HUDEP-2 (cell line): ENCODE measurements around the gene NPLOC4.
A peak's percentile ranks its signal among the peaks of the same experiment; 100 is the strongest.

Experiments used
- DNase-seq, 76 experiments: peaks; one replicate each; lab custom pipeline; 2025; ENCODE audit not compliant: unreplicated experiment in 76 of 76; lab: John Stamatoyannopoulos, UW

NPLOC4 gene

DNA sequence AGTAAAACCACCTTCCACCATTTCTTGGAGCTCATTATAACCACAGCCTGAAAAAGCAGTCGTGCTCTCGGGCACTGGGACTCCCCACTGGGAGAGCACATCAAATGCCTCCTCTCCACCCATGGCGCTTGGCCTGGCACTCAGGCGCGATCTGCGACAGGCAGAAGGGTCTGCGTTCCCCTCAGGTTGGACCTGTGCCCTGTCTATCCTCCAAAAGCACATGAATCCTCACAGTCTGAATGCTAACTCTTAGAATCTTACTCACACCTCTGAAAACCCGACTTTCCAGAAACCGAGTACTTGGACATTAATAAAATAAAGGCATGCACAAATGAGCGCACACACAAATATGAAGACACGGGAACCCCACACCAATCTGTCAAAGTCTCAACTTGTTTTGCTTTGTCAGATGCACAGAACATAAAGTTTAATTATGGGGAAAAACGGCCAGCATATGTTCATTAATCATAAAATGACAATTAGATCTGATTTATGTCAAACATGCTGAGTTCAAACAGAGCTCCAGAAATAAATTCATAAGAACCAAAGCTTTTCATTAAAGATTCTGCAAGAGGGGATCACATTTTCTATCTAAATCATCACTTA is 64.2 kb downstream of the NPLOC4 start:
- DNase-seq: no peak

DNA sequence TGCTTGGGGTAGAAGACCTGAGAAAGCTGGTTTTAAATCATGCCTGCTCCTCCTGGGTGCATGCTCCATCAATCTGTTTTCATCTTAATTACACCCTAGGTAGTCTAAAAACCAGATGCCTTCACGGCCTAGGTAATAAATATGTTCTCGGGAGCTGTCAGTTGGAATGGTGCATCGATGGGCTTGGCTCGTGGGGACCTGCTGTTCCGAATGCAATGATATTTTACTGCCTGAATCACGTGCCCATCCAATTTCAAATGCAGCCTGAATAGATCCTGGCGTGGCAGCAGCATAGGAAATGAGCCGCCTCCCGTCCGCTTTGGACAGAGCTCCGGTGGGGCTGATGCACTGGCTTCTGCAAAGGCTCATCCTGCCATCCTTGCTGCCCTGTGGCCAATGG is 65.9 kb downstream of the NPLOC4 start:
- DNase-seq: no peak

DNA sequence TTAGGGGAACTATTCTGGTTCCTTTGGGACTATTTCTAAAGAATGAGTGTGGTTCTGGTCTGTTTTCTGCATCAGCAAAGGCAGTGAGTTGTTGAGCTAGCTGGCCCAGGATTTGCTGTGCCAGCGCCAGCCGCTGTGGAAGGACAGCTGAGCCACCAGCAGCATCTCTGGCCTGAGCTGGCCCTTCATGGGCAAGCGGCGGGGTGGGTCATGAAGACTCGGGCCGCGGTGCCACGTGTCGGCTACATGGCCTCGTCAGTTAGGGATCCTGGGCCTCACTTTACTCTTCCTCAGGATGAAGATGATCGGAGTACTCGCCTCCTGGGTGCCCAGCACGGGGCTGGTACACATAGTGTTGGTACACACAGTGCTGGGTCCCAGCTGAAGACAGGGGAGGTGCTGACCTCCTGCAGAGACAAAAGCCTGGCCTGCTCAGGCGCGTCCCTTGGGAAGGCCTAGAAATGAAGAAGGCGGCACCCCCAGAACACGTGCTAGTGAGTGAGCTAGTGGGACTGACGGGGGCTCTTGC is 66.9 kb downstream of the NPLOC4 start:
- no peak for DNase-seq

DNA sequence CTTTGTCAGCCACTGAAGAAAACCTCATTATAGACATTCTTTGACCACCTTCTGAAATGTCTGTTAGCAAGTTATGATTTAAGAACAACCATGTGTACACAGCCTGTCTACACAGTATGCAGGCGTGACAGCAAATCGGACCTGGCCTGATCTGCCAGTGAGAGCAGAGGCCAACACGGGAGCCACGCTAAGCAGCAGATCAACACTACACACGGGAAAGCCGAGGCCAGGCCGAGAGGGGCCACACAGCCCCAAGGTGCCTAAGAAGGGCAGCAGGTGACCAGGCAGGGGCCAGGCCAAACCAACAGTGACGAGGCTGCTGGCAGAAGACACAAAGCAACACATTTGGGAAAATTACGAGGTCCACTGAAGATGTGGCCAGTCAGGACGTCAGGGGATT is 68.5 kb downstream of the NPLOC4 start:
- DNase-seq: no peak

DNA sequence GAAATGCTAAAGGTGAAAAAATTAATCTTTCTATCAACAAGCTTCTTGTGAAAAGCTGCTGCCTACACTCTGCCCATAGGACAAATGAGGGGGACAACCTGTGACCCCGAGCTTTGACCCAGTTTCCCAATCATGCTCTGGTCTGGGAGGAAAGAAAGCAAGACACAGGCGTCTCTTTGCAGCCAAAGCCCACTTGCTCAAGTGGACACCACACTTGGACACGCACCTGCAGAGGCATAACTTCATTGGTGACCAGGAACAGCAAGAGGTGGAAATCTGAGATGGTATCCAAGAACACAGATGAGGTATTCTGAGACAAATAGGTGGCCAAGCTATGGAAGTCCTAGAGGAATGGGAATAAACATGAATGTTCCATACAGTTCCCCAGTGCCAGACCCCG is 69.7 kb downstream of the NPLOC4 start:
- no peak for DNase-seq

DNA sequence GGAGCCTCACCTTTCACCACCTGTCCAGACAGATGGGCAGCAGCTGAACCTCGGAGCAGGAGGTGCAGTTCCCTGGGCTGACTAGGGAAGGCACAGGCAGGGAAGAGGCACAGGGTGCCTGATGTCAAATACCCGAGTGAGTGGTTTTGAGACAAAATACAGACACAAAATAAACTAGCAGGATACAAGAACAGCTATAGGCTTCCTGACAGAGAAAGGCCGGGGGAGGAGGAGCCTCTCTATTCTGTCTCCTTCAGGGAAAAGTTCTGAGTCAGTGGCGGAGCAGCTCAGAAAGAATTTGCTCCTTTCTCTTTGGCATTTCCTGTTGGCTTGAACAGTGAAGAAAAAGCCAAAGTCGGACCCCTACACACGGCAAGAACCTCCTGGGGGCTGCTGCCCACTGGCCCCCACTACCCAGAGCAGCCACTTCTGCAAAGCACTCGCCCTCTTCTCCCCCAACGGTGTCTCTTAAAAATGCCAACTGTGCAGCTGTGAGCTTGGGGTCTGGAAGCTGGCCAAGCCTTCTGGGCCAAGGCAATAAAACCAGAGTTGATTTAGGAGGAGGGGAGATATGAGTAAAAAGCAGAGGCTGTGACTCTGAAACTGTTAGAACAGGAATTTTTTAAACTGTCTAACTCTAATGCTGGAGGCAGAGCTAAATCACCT is 70.3 kb downstream of the NPLOC4 start:
- peak in 15 of 76 experiments; percentile 5 to 27 (median 13) for DNase-seq

DNA sequence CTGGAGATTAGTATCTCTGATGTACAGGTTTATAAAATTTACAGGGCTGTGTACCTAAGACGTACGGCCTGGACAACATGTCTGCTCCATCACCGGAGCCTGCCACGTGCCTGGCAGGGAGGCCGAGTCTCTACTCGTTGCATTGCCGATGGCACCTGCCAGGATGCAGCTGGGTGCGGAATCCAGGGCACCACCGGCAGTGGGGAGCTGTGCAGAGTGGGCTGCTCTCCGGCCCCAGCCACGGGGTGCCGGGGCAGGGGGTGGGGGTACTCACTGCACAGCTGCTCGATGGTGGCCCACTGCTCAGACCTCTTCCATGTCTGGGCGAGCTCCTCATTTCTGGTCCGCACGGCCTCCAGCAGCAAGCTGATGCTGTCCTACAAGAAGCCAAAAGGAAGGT is 71.7 kb downstream of the NPLOC4 start:
- no peak for DNase-seq

DNA sequence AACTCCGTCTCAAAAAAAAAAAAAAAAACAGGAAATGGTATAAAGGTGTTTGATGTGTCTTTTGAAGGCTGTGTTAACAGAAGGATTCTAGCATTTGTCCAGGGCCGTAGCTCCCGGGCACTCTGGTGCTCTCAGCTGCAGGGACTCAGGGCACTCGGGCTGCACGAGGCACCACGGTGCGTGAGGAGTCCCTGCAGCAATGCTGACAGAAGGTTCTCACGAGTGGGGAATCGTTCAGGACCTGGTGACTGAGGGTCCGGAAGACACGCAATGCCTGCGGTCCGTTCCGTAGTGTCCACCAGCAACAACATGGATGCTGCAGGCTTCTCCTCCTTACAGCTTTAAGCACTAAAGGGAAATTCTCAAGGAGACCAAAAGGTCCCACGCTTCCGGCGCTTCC is 72.1 kb downstream of the NPLOC4 start:
- DNase-seq: no peak

DNA sequence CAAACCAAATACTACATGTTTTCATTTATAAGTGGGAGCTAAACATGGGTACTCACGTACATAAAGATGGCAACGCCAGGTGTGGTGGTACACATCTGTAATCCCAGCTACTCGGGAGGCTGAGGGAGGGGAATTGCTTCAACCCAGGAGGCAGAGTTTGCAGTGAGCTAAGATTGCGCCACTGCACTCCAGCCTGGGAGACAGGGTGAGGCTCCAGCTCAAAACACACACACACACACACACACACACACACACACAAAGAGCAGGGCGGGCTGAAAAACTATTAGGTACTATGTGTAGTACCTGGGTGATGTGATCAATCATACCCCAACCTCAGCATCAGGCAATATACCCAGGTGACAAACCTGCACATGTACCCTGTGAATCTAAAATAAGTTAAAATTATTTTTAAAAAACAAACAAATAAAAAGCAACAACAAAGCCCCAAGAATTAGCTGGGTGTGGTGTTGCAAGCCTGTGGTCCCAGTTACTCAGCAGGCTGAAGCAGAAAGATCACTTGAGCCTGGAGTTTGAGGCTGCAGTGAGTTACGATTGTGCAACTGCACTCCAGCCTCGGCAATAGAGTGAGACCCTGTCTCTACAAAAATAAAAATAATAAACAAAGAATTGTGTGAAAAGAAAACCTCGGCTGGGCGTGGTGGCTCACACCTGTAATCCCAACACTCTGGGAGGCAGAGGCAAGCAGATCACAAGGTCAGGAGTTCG is 72.9 kb downstream of the NPLOC4 start:
- DNase-seq: no peak

DNA sequence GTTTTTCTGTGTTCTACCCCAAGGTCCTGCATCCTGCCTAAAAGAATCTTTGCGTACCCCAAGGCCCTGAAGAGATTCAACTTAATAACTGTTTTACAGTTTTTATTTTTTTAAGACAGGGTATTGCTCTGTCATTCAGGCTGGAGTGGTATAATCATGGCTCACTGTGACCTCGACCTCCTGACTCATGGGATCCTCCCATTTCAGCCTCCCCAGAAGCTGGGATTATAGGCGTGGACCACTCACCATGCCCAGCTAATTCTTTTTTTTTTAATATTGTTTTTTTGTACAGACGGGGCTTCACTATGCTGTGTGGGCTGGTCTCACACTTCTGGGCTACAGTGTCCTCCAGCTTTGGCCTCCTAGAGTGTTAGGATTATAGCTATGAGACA is 75.4 kb downstream of the NPLOC4 start:
- DNase-seq: no peak

DNA sequence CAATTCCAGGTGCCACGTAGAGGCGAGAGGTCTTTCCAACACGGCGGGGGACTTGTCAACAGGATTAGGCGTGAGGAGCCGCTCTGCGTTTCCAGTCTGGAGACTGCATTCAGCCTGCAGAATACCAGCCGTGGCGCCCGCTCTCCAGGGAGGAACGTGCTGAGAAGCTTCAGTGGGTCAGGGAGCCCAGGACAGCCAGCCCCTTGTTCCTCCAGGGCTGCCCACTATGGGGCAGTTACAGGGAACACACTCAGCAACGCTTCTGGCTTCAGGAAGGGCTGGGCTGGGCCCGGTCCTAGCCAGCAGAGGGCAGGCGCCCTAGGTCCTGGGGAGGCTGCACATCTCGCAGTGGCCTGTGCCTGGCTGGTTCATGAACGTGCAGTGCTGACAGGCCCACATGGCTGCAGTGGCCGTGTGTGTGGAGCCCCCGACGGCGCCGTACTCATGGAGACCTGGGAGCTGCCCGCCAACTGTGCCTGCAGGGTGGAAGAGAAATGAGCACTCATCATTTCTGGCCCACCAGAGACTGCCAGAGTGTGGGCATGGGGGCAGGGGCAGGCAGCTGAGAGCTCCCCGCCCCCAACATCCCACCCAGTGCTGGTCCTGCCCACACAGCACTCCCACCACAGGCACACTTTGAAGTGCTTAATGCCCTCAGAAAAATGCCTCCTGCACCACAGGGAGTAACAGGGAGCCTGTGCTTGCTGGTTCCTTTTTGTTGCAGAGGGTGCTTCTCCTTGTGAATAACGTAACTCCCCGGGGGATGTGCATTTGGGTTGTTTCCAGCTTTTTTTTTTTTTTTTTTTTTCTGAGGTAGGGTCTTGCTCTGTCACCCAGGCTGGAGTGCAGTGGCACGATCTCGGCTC is 77.7 kb downstream of the NPLOC4 start:
- no peak for DNase-seq

DNA sequence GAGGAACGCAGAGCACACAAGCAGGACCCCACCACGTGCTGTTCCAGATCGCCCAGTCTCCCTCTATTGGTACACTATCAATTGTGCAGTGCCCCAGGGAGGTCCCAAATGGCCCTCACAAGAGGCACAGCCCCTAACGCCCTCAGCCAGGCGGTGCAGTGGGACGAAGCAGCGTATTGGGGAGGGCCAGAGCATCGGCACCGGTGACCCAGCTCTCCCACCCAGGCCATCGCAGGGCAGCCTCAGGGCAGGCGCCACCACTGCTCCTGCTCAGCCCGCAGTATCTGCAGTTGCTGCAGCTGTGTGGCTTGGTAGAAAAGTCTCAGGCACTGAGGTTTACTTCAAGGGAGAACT is 78.8 kb downstream of the NPLOC4 start:
- DNase-seq: no peak

DNA sequence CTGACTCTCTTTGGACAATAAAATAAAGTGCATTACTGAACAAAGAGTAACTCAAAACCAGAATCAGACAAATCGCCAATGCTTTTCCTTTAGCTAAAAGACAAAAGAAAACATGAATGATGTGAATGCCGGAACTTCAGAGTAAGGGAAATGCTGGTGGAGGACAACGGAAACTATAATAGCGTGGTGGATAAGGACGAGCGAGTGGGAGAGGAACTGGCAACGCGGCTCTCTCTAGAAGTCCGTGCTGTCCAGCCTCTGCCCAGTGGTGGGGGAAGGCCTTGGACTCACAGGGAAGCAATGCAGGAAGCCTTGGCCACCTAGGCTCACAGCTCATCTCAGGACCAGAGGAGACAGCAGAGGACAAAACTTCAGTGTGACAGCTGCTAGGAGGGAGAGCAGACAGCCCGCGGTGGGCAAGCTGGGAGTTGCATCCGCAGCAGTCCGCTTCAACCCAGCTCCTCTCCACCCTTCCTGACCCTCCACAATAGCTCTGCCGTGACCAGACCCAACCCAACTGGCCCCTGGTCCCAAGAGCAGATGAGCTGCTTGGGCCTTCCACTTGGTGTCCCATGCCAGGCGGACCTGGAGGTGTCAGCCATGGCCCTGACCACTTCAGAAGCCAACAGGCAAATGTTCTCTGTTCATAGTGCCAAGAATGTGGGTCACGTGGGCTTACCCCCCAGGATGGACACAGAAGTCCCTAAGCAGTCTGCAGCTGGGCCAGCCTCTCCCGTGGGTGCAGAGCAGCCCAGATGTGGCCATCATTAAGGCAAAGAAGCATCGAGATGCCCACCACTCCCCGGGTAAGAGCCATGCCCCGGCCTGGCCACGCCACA is 79.4 kb downstream of the NPLOC4 start:
- DNase-seq: no peak

DNA sequence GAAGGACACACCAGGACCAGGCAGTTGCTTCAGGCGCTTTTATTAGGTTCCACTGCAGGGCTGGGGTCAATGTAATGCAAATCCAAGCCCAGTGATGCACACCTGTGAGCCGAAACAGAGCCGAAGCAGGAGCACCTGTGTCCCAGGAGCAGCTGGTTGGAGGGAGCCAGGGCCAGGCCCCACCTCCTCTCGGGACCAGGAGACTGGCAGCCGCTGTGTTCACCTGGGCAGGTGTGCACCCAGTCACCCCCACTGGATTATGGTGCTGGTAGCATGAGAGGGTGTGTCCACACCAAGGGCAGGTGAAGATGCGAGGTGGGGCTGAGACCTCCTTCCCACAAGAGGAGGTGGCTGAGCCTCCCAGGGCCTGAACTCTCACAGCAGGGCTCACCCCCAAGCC is 80.0 kb downstream of the NPLOC4 start:
- no peak for DNase-seq

DNA sequence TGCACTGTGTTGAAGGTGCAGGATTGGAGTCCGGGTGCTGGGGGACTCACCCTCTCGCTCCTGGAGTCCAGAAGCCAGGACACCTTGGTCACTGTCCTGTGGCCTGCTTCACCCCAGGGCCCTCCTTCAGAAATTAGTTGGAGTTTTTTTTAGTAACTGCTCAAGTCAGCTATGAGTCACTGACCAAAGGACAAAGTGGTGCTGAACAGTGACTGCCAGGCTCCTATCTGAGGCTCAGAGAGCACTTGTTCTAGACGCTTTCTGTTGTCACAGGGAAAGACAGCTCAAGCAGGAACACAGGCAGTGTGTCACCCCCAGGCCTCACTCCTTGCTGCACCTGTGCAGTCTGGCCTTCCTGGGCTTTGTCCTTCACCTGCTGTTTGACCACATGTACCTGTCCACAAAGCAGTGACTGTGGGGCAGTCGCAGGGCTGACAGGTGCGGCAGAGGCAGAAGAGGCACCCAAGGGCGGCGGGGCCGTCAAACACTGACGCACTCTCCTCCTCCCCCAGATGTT is 80.7 kb downstream of the NPLOC4 start:
- peak in 1 of 76 experiments; percentile 22 for DNase-seq

DNA sequence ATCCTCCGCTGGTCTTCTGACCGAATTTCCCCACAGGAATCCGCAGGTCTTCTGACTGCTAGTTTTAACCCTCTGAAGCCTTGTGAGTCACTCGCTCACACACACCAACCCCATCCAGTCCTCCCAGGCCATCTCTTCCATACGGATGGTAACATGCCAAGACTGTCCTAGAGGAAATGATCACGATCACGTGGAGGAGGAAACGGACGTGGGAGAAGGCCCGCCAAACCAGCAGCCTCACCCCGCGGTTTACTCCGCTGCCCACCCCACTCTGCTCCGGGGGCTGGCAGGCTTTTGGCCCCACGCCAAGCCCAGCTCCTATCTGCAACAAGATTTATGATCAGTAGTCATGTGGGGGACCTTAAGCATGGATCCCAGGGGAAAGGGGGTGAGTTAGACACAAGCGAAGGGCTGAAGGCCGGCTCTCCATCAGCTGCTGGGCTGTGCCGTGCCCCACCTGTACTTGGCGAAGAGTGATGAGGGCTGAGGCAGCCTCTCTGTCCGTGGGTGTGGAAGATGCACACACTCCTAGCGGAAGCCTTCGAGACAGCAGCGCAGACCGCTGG is 83.2 kb downstream of the NPLOC4 start:
- peak in 12 of 76 experiments; percentile 7 to 58 (median 23) for DNase-seq

DNA sequence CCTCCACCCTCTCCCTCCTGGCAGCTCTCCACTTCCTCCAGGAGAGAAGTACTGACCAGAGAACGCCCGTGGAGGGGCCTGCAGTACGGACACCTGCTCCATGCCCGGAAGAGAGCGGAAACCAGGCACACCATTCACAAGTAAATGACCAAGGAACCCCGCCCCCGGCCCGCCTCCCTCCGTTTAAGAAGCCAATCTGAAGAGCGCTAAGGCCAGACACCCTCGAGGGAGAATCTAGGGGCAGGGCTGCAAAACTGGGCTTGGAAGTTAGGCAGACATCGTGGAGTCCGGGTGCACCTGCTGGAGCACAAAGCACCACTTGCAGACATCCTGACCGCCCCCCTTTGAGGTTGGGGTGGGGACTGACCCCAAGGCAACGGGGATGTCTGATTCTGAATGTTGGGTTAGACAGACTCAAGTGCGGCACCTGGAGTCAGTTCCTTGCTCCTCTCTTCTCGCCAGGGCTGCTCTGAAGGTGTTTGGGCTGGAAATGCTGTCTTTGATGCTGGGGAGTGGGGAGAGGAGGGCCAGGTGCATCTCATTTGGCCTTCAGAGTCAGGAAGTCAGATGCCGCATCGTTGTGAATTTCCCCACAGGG is 83.8 kb downstream of the NPLOC4 start:
- DNase-seq: peak in 70 of 76 experiments; percentile 19 to 90 (median 68)

DNA sequence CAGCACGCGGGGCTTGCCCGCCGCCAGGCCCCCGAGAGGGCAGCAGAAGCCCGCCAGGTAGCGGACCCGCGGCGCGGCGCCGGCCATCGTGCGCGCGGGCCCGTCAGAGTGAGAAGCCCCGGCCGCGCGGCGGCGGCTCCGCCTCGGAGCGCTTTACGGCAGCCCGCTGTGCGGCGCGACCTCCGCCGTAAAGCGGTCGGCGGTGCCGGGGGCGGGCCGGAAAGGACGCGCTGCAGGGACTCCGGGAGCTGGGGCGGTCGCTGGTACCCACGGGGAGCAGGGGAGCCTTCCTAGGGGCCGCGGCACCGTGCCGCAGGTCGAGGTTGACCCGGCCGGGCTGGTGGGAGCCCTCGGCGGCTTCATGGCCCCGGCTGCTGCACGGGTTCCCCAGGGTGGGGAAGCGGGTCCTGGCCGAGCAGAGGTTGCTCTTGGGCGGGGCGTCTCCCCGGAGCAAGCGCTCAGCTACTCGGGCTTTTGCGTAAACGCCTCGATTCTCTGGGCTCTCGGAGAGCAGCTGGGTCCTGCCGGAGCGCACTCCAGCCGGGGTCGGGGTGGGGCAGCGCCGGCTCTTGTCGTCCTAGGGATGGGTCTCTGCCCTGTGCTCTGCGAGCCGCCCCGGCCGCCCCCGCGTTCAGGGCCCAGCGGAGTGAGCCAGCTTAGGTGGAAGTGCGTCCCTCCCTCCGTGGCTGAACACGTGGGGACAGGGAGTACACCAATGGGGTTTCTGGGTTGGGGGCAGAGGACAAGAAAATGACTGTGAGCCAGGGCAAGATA is 84.5 kb downstream of the NPLOC4 start, which contains the start of gene FAAP100:
TSS of gene FAAP100 (minus strand) at position 110 of the 774 bp plus-strand sequence. CDS start at position 87, 23 bp downstream.
- peak in 67 of 76 experiments; percentile 14 to 86 (median 64) for DNase-seq
